ENCODE measurements around the gene SYNE3.

Gene SYNE3

GRCh38 chr14:95469134-95469481 lies 47.3 kb downstream of the SYNE3 start:
- DNase-seq (ENCODE audit: extremely low read depth, low read depth) = no peak
- H3K4me3 ChIP-seq (replicated peaks; ENCODE audit: low read depth, low read length) = no peak overlapping the region
- TF ChIP-seq CTCF (IDR thresholded peaks at IDR 0.05; ENCODE audit: low read depth, low read length, missing control alignments) = no peak

- no peak for TF ChIP-seq CTCF (IDR thresholded peaks at IDR 0.05; ENCODE audit: low read depth, low read length, missing control alignments)
- H3K4me3 ChIP-seq (replicated peaks; ENCODE audit: low read depth, low read length) = no peak overlapping the region
- no peak for DNase-seq (ENCODE audit: extremely low read depth, low read depth)
These were observed 47.9 kb downstream of the SYNE3 start for GRCh38 chr14:95468448-95469133.

GRCh38 chr14:95467657-95468056 lies 48.8 kb downstream of the SYNE3 start:
- no peak for DNase-seq (ENCODE audit: extremely low read depth, low read depth)
- TF ChIP-seq CTCF (IDR thresholded peaks at IDR 0.05; ENCODE audit: low read depth, low read length, missing control alignments) = no peak

GRCh38 chr14:95467232-95467631 lies 49.2 kb downstream of the SYNE3 start:
- TF ChIP-seq CTCF (IDR thresholded peaks at IDR 0.05; ENCODE audit: low read depth, low read length, missing control alignments) = no peak
- H3K4me3 ChIP-seq (replicated peaks; ENCODE audit: low read depth, low read length) = no peak overlapping the region
- no peak for DNase-seq (ENCODE audit: extremely low read depth, low read depth)

More at GRCh38 chr14:95467657-95468056, 48.8 kb downstream of the SYNE3 start:
- no peak overlapping the region for H3K4me3 ChIP-seq (replicated peaks; ENCODE audit: low read depth, low read length)

Data from HFF-Myc (cell line).